ENCODE data around the gene SLC4A7.
"Not testable (repeated sequence)": the region's sequence is repeated elsewhere in the genome, so short reads cannot be mapped to it uniquely, and the experiment has no call there.

The SLC4A7 gene

DNA sequence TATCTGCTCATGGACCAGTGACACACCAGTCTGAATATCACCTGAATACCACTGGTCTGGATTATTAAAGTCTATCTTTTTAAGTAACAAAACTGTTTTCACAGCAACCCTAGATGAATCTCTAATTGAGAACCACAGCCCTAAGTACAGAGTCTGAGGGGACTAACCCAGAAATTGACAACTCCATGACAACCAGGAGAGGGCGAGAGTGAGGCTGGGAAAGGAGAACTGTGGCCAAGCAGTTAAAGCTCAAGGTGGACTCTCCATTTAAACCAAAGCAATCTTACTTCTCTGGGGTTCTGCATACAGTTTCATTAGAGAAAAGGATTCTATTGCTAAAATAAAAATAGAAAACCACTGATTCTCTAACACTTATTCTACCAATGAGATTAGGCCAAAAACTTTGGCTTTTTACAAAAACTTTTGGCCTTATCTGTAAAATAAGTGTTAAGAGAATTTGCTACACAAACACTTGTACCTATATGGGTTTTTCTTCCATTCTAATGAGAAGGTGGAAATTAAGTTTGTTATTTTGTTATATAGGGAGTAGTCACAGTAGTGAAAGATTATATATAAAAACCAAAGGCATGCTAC is 126.4 kb downstream of the SLC4A7 start:
- no peak for FAIRE-seq

DNA sequence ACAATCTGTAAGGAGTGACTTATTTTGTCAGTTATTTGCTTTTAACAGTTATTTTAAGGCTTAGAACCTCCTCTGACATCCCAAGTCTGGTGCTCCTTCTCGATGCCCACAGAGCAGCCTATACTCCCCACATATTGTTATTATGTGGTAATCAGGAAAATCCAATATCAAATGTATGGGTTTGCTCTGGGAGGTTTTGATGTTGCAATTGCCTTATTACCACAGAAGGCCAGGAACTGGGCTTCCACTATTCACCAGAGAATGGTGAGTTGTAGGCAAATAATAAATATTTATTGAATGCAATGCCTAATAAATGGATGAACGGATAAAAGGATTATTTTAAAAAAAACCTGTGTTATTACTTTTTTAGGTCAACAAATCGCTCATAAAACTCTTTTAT is 127.2 kb downstream of the SLC4A7 start:
- no peak for FAIRE-seq

DNA sequence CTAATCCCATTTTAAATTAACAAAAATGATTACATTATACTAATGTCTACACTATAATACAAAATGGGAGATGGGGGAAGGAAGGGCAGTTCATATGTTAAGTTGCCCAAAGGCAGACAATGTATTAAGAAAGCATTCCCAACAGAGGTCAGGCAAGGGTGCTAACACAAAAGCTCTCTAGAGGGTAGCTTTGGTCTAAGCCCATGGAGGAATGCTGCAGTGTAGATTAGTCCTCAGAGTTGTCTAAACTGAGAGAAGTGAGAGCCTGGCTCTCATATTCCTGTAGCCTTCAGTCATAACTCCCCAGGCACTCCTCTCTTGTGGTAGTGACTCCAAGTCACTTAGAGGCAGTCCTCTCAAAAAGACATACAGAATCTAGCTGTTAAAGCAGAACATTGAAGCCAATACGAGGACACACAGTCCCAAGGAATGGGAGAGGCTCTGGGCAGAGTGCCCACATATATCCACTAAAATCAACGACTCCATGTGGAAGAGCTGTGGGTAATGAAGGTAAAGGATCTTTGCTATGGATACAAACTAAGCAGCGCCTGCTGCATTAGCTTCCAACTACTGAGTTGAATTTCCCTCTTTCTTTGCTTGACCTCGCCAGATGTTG is 129.5 kb downstream of the SLC4A7 start:
- FAIRE-seq, result no peak

DNA sequence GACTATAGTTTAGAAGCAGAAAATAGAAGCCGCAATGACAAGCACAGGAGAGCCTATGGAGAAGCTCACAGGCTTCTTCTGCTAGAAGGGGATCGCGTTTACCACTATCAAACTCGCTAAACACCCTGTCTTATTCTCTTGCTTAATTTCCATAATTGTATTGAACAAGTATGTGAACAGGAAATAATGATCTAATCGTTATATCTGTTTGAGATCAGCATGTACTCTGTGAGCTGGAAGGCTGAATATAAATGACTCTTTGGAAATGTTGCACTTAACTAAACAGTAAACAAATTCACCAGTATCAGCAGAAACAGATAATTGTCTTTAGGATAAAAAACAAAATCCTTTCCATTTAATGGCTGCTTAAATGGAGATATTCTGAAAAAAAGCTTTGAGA is 130.0 kb downstream of the SLC4A7 start:
- FAIRE-seq, result no peak

DNA sequence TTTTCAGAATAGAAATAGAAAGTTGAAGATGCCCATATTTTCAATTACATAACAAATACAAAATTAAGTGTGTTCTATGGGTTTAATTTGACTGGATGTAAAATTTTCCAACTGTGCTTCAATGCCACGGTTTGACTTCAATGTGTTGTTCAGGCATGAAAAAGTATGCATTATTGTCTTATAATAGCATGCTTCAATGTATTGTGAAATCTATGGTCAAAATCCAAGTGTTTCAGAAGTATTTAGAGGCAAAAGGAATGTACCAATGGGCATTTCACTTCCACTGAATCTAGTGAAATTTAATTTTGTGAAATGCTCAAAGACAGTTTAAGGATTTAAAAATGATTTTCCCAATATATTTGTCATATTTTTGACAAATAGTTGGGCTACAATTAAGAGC is 131.0 kb downstream of the SLC4A7 start:
- FAIRE-seq, result no peak

DNA sequence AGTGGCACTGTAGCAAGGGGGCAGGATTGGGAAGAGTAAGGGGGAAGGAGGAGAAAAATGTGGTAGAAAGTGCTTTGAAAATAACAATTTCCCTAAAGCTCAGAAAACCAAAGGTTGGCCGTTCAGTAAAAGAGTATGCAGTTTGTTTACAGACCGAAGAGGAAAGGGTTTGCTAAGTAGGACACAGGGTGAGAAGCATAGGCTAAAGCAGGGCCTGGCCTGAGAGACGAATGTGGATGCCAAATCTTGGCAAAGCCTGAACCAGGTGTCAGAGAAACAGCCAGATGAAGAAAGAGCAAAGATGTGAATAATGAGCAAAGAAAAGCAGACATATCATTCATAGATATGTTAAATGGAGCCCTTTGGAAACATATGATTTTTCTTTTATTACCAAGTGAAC is 132.1 kb downstream of the SLC4A7 start:
- no peak for FAIRE-seq

DNA sequence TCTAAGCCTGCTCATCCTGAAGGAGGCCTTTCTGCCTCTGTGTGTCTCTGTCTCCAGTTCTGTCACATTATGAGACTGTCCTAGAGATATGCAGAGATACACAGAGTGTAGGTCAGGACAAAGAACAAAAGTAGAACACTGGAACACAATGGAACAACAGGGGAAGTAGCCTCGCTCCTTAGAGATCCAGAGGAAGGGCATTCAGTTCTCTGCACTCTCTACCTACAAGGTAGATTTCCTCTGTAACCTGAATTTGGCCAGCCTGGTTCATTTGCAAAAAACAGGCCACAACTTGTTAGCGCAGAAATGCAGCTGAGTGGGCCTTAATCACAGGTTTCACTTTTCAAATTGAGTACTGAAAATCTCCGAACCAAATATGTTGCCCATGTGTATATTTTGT is 134.4 kb downstream of the SLC4A7 start:
- no peak for FAIRE-seq

DNA sequence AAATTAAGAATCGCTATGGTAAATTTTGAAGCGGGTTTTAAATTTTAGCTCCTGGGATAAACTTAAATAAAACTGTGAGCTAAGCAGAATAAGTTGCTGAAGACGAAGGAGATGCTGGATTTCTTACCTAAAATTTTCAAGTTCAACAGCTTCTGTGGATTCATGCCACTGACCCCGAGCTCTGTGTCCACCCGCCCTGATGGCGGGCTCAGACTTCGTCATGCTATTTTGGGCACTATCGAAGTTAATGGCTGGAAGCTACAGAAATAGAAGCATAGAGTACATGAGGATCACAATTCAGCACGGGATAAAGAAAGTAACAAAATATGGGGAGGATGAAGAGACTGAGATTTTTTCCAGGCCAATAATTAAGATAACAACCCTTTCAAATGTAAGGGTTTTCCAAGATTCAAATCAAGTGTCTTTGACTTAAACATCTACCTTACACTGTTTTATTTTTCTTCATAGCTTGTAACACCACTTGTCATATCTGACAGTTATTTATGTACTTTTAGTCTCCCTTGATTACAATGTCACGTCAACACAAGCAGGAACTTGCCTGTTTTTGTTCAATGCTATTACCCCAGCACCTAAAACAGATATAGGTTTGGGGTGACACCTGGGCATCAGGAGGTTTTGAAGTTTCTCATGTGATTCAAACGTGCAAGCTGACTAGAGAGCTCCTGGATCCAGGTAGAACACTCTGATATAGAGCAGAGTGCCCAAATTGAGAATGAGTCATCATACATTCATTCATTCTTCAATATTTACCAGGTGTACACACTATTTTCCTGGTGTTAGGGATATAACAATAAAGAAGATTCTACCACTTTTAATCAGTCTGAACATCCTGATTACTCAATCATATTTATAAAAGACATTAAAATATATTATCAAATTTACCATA is 138.0 kb downstream of the SLC4A7 start:
- FAIRE-seq, result no peak

DNA sequence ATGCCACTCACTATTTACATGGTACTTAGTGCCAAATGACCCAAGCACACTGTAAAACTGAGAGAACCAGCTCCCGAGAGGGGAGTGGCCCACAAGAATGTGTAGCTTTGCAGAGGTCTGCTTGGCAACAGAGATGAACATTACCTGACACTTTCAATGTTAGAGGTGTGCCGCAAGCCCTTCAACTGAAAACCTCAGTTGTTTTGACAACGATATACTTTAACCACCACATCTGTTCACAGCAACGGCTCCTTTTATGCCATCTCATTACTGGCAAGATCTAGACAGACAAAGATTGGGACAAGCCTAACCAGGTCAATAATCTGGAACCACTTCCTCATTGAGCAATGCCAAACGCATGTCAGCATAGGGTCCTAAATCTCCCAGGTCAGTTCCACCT is 138.7 kb downstream of the SLC4A7 start:
- no peak for FAIRE-seq

DNA sequence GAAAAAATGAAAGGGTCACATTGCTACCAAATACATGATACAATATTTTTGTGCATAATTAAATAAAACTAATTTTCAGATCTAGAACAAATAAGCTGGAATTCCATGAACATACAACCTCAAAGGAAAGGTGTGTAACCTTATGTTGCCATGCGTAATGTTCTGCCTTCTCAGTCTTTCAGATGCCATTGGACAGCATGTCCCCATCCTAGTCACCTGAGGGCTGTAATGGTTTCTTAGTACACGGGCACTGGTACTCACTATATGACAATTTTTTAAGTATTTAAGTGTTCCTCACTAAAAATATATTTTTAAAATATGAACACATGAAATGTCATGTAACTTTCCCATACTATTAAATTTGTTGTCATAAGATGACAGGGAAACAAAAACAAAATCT is 139.1 kb downstream of the SLC4A7 start:
- FAIRE-seq, result no peak

DNA sequence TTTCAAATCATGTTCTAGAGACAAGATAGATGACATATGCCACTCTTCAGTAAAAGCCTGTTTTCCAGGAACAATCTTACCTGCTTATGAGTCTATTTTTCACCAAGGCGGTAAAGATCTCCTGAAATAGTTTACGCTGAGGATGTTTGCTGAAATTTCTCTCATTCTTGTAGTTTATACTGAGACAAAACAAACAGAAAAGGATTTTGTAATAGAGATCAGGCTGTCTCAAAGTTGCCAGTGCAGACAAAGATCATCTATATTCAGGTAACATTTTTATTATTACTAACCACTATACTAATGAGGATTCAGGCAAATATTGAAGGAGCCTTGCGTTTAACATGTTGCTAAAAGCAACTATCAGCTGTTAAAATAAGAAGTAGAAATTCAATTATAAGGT is 140.0 kb downstream of the SLC4A7 start:
- FAIRE-seq, result no peak

DNA sequence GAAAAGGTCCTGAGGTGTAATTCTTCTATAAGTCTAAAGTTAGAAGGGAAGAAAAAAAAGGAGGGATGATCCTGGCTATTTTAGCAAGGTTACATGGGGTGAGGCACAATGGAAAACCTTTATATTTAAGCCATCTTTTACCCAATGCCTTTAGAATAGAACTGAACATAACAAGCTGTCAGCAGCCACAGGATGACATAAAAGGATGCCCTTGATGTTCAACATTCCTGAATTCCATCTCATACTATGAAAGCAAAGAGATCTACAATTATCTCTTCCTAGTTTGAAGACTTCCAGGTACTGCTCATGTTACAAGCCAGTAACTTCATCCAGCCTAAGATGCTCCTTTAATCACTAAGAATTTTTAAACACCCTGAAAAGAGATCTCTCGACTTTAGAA is 141.9 kb downstream of the SLC4A7 start:
- FAIRE-seq, result no peak

DNA sequence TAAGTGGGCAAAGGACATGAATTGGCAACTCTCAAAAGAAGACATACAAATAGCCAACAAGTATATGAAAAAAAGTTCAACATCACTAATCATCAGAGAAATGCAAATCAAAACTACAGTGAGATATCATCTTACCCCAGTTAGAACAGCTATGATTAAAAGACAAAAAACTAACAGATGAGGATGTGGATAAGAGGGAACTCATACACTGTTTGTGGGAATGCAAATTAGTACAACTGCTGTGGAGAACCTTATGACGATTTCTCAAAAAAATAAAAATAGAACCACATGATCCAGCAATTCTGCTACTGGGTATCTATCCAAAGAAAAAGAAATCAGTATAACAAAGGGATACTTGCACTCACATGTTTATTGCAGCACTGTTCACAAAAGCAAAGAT is 143.7 kb downstream of the SLC4A7 start:
- FAIRE-seq, result no peak

DNA sequence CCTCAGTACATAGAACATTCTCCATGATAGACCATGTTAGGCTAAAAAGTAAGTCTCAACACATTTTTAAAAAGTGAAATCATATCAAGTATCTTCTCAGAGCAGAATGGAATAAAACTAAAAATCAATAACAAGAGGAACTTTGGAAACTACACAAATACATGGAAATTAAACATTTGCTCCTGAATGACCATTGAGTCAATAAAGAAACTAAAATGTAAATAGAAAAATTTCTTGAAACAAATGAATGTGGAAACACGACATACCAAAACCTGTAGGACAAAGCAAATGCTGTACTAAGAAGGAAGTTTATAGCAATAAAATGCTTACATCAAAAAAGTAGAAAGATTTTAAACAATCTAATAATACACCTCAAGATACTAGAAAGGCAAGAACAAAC is 148.6 kb downstream of the SLC4A7 start:
- no peak for FAIRE-seq

DNA sequence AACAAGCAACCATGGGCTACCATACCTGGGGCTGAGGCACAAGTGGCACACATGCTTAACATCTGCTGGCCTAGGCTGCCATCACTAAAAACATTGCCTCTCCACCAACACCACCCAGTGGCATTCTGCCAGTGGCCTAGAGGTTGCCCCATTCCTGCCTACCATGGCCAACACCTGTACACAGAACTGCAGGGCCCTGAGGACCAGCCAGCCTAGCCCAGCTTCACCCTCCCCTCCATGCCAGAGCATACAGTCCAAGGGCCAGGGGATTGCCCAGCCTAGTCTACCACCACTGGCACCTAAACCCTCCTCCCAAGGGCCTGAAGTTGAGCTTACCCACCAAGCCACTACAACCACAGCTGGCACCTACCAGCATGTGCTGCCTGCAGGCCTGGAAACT is 150.3 kb downstream of the SLC4A7 start:
- no peak for FAIRE-seq

DNA sequence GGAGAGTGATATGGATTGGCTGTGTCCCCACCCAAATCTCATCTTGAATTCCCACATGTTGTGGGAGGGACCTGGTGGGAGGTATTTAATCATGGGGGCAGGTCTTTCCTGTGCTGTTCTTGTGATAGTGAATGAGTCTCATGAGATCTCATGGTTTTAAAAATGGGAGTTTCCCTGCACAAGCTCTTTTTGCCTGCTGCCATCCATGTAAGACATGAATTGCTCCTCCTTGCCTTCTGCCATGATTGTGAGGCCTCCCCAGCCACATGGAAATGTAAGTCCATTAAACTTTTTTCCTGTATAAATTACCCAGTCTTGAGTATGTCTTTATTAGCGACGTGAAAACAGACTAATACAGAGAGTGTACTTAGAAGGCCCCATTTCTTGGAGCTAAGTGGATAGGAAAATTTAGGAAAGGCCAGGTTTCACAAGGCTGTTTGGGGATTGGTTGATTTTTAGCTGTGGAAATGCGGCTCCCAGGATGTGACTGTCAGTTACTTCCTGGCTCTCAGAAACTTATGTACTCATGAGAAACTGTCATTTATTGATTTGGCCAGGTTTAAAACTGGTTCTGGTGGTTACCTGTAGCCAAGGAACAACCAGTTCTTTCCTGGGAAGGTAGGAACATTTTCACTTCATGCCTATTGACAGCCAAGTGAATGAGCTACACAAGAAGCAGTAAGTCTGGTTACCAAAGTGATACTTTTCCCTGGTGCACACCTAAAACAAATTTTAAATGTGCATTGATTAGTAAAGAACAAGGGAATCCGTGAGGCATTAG is 155.0 kb downstream of the SLC4A7 start:
- FAIRE-seq, result not testable (repeated sequence)

DNA sequence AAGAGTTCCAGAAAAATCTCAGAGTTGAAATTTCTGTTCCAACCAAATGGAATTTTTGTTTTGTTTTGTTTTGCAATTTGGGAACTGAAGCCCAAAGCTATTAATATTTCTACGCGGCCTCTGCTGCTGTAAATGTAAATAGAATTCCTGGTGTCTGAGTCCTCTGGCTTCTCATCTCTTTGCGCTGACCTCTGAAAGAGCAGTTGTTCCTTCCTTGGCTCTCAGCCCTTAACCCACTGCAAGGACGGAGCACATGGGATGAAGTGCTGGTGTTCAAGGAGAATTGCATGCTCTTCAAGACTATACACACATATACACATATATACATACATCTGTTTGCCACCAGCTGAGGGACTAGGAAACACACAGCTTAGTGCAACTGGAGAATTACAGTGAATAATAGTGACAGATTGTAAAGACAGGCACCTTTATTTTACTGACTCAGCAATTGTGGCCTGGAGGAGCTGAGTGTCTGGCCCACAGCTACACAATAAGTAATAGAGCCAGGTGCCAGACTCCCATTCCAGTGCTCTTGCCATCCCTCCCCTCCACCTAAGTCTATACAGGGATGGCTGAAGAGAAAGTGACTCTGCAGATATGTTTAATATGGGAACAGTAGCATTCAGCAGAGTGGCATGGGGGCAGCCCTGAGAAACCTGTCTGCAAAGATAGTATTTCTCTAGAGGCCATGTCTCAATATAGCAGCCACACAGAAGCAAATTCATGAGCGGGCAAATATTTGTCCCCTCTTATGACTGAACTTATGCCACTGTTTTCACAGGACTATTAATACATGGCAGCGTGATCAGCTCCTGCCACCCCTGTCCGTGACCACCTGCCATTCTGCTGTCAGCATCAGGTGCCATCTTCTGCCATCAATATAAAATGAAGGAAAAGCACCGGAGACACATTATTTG is 157.3 kb downstream of the SLC4A7 start:
- peak; percentile 95 for FAIRE-seq

DNA sequence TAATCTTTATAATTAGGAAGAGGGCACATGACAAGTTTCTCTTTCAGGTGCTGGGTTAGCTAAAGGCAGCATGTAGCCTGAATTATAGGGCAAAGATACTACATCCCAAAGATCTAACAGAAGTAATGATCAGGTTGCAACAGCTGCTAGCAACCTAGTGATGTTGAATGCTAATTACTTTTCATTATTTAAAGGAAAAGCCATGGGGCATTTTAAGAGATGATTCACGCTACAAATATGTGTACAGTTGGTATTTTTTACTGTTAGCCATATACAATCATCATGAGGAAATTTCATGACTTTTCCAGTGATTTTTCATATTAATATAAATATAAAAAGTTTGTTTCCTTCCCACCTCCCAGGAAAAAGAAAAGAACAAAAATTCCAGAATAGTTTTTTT is 158.0 kb downstream of the SLC4A7 start:
- FAIRE-seq, result no peak

DNA sequence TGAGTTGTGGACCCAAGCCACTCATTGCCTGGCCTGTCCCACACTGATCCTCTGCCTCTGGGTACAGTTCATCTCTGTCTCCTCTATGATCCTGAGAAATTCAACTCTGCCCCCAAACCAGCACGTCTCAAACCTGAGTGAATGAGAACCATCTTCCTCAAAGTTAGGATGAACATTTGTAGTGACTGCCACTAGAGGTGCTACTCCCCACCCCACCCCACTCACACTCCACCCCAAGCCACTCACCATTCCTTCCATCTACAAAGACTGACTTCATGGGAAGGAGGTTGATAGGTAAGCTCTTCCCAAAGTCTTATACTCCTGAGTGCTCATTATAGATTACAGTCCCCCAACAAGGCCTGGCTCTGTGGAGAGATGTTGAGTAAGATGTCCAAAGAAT is 158.8 kb downstream of the SLC4A7 start:
- no peak for FAIRE-seq

DNA sequence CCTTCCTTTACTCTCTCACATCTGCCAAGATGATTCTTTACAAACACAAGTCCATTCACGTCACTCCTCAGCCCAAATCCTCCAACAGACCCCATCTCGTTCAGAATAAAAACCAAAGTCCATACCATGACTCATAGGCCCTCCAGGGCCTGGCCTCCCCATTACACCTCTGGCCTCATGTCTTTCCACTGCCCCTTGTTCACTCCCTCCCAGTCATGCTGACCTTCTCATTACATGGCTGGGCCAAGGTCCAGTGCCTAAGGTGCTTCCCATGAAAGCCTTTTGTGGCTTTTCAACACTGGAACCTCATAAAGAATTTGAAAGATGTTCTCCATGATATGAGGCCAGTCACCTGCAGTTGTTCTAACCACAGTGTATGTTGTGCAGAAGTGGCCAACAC is 159.5 kb downstream of the SLC4A7 start:
- FAIRE-seq, result no peak

DNA sequence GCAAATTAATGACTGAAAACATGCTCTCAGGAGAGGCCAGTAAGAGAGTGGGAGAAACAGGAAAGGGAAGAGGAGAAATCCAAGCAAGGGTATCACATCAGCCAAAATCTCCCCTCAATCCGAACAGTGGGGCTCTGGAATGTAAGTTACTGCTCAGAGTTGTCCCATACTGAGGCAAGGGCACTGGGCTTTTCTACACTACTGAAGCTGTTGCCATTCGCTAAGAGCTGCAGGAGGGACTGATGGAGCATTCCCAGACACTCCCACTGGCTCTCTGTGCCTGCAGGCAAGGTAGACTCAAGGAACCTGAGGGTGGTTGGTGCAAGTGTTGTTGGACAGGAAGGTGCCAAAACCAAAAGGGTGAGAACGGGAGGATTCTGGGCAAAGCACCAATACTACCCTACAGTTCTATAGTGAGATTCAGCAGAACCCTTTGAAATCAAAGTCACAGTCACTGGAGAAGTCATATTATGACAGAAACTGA is 161.1 kb downstream of the SLC4A7 start:
- FAIRE-seq, result no peak
